ENCODE measurements around the gene TIAM2. TPM values are rescaled to one million over a fixed set of nuclear protein-coding genes. Genes with fewer than 3 reads are reported as not detected.

Gene TIAM2
- total and polyA plus RNA-seq, 8 donors: 1.1 to 44.2 (median 5.5) TPM

GRCh38 chr6:154977588-154977987, 17.5 kb upstream of the TIAM2 start:
- H3K9me3 ChIP-seq: no peaks in the 10 kb centered on the region
- no peak overlapping the region for H3K27ac ChIP-seq
- no peak for TF ChIP-seq EP300 (IDR thresholded peaks at IDR 0.05)
- no peaks in the 10 kb centered on the region for H3K27me3 ChIP-seq
- peaks cover 0 to 8% (median 7%) of the 10 kb centered on the region in 4 donors for H3K4me1 ChIP-seq
- 74 to 90% (median 80%) methylated on average over 5 of the region's 5 CpGs for WGBS, 5 donors
- no peak overlapping the region for H3K4me3 ChIP-seq
- DNase-seq: no peak
- intact Hi-C loops (cut with DNase I; ENCODE audit: low total_unique reads): no loop called here
- H3K36me3 ChIP-seq: no peaks in the 10 kb centered on the region

DNA sequence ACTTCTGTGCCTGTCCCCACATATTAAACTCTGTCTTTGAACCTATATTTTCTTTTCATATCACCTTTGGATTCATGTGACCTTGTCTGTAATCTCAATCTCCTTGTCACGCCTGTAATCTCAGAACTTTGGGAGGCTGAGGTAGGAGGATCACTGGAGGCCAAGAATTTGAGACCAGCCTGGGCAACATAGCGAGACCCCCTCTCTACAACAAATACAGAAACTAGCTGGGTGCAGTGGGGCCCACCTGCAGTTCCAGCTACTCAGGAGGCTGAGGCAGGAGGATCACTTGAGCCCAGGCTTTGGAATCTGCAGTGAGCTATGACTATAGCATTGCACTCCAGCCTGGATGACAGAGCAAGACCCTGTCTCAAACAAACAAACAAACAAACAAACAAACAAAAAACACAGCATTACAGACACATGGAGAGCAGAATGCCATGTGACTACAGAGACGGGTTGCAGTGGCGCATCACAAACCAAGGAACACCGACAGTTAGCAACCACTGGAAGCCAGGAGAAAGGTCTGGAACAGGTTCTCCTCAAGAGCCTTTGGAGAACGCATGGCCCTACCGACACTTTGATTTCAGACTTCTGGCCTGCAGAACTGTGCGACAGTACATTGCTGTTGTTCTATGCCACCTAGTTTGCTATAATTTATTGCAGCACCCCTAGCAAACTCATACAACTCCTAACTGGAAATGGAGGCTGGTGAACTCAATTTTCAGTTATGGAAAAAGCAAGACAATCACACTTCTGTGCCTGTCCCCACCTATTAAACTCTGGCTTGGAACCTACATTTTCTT, 14.6 kb upstream of the TIAM2 start:
- WGBS, 5 donors: 90 to 97% (median 94%) methylated on average over 8 of the region's 8 CpGs
- H3K27me3 ChIP-seq: no peaks in the 10 kb centered on the region
- H3K36me3 ChIP-seq: no peaks in the 10 kb centered on the region
- H3K9me3 ChIP-seq: no peaks in the 10 kb centered on the region
- no peak for TF ChIP-seq CTCF (IDR thresholded peaks at IDR 0.05)
- no peak for TF ChIP-seq POLR2AphosphoS5 (IDR thresholded peaks at IDR 0.05)
- no peak for TF ChIP-seq EP300 (IDR thresholded peaks at IDR 0.05)
- TF ChIP-seq POLR2A (IDR thresholded peaks at IDR 0.05): no peak
- H3K27ac ChIP-seq: peak overlapping the region; percentile 37 to 84 (median 57)
- no peak for DNase-seq
- no peak overlapping the region for H3K4me3 ChIP-seq
- intact Hi-C loops (cut with DNase I; ENCODE audit: low total_unique reads): no loop called here
- H3K4me1 ChIP-seq: peaks cover 0 to 8% (median 7%) of the 10 kb centered on the region in 4 donors

- Histone ChIP-seq H3K27me3 (no peaks in the 10 kb centered on the region), H3K9me3 (no peaks in the 10 kb centered on the region), H3K4me1 (peaks cover 0 to 8% (median 7%) of the 10 kb centered on the region in 4 donors), H3K4me3 (no peak overlapping the region), H3K27ac (peak overlapping the region; percentile 45 to 85 (median 69)), H3K36me3 (no peaks in the 10 kb centered on the region)
- WGBS, 5 donors: 47 to 67% (median 58%) methylated on average over 12 of the region's 12 CpGs
- TF ChIP-seq POLR2AphosphoS5 (IDR thresholded peaks at IDR 0.05) (peak in 2 of 3 donors; percentile 49 to 83), CTCF (IDR thresholded peaks at IDR 0.05) (no peak)
- peak; percentile 53 to 89 for DNase-seq
- intact Hi-C loops (cut with DNase I; ENCODE audit: low total_unique reads): no loop called here
Measured at GRCh38 chr6:154981079-154981870, 13.8 kb upstream of the TIAM2 start.

DNA sequence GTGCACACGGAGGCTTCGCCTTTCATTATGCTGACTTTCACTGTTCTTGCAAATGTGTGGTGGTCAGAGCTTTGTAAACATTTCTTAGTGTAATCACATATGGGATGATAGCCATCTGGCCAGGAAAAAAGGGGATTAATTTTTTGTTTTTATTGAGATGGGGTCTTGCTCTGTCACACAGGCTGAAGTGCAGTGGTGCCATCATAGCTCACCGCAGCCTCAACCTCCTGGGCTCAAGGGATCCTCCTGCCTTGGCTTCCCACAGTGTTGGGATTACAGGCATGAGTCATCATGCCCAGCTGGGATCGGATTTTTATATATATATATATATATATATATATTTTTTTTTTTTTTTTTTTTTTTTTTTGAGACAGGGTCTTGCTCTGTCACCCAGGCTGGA, 11.0 kb upstream of the TIAM2 start:
- H3K4me1 ChIP-seq: peaks cover 0 to 19% (median 7%) of the 10 kb centered on the region in 4 donors
- DNase-seq: no peak
- TF ChIP-seq POLR2A (IDR thresholded peaks at IDR 0.05) (no peak), CTCF (IDR thresholded peaks at IDR 0.05) (no peak), POLR2AphosphoS5 (IDR thresholded peaks at IDR 0.05) (no peak), EP300 (IDR thresholded peaks at IDR 0.05) (no peak)
- no peak overlapping the region for H3K27ac ChIP-seq
- H3K9me3 ChIP-seq: no peaks in the 10 kb centered on the region
- no peaks in the 10 kb centered on the region for H3K27me3 ChIP-seq
- 70 to 90% (median 78%) methylated on average over 4 of the region's 4 CpGs for WGBS, 5 donors
- H3K36me3 ChIP-seq: peaks cover 0 to 3% (median 0%) of the 10 kb centered on the region in 4 donors
- intact Hi-C loops (cut with DNase I; ENCODE audit: low total_unique reads): no loop called here
- H3K4me3 ChIP-seq: no peak overlapping the region
